Transverse colon (tissue), 4 donors: ENCODE data around the gene TAF3. TPM values are rescaled to one million over a fixed set of nuclear protein-coding genes. Genes with fewer than 3 reads are reported as not detected.

Experiments
- DNase-seq: peaks from one replicate; pipeline ENCODE4 v3.0.0-alpha.2; 2019
- H3K27ac ChIP-seq, 4 donors: fragments of 200-600 bp; sonication (generic); 2 replicates each; pipeline ENCODE4 v1.5.1; 2016 to 2018; ENCODE audit warnings: inconsistent platforms in 4 of 4
- H3K27me3 ChIP-seq: fragments of 200-600 bp; sonication (generic); 2 replicates; pipeline ENCODE4 v1.5.1; 2017; ENCODE audit warnings: inconsistent platforms
- H3K36me3 ChIP-seq, 4 donors: fragments of 200-600 bp; sonication (generic); 2 replicates each; pipeline ENCODE4 v1.5.1; 2017 to 2019; ENCODE audit warnings: inconsistent platforms in 4 of 4
- H3K4me1 ChIP-seq, 4 donors: fragments of 200-600 bp; sonication (generic); 2 replicates each; pipeline ENCODE4 v1.5.1; 2017 to 2020; ENCODE audit warnings: inconsistent platforms in 4 of 4
- H3K4me3 ChIP-seq, 4 donors: fragments of 200-600 bp; sonication (generic); 1 replicate in 1 of 4; 2 replicates in 3 of 4; pipeline versions ENCODE4 v1.5.1 to v1.6.1; 2017 to 2019; ENCODE audit warnings: inconsistent platforms in 4 of 4
- H3K9me3 ChIP-seq, 2 donors: fragments of 200-600 bp; sonication (generic); 2 replicates each; pipeline ENCODE4 v1.5.1; 2017 to 2019; ENCODE audit warnings: inconsistent platforms in 2 of 2
- CTCF ChIP-seq, 5 experiments: fragments of 200-600 bp in 3 of 5; fragments of 450-650 bp in 2 of 5; sonication (generic) in 3 of 5; IDR thresholded peaks; 1 replicate in 2 of 5; 2 replicates in 3 of 5; pipeline ENCODE4 v1.5.1; 2016 to 2017; ENCODE audit warnings: antibody characterized with exemption in 5 of 5, inconsistent platforms in 3 of 5, mild to moderate bottlenecking in 2 of 5, moderate library complexity in 1 of 5
- EP300 ChIP-seq: sonication (generic); formaldehyde crosslinking; IDR thresholded peaks from one replicate; pipeline ENCODE4 v1.6.1; 2017; ENCODE audit warnings: antibody characterized with exemption, low read depth
- POLR2A ChIP-seq: fragments of 450-650 bp; IDR thresholded peaks from one replicate; pipeline ENCODE4 v1.6.1; 2016; ENCODE audit warnings: antibody characterized with exemption, mild to moderate bottlenecking, moderate library complexity
- POLR2AphosphoS5 ChIP-seq, 3 donors: sonication (generic); formaldehyde crosslinking; IDR thresholded peaks; one replicate each; pipeline ENCODE4 v1.6.1; 2016; ENCODE audit warnings: antibody characterized with exemption in 3 of 3
- WGBS, 2 donors: methylation state at CpG; one replicate each; pipeline ENCODE4 v1.1.5; 2018; ENCODE audit warnings: low coverage in 1 of 2; 5-methylcytosine and 5-hydroxymethylcytosine counted together
- in situ Hi-C, 4 donors: fragments of 200-750 bp; cut with MboI; loops; one replicate each; pipeline versions ENCODE4 v1.15.0 to v1.15.1; 2017; ENCODE audit warnings: low sequenced_read_pairs in 3 of 4, low pct_ligation_motif_present in 1 of 4, low pct_unique_long_range_greater_than_20kb in 1 of 4
- intact Hi-C: fragments of 100-400 bp; cut with DNase I; formaldehyde crosslinking; loops from one replicate; pipeline ENCODE4 v1.15.1; 2023; ENCODE audit warnings: low total_unique reads
- total RNA-seq, 4 donors: library from RNA; depleted of rRNA; stranded (reverse); fragments of >200 nt; gene quantifications; one replicate each; pipeline ENCODE4 v1.1.0, GENCODE V29; 2016

The TAF3 gene
- total RNA-seq, 4 donors from 2014 or later = 4.8 to 35.6 (median 9.6) TPM

- Histone ChIP-seq H3K36me3 (no peaks in the 10 kb centered on the region), H3K4me1 (peaks cover 0 to 31% (median 15%) of the 10 kb centered on the region in 4 donors), H3K27ac (no peak overlapping the region), H3K4me3 (no peak overlapping the region), H3K27me3 (peaks cover 100% of the 10 kb centered on the region), H3K9me3 (no peaks in the 10 kb centered on the region)
- TF ChIP-seq CTCF (IDR thresholded peaks at IDR 0.05) (no peak), POLR2A (no peak), EP300 (no peak), POLR2AphosphoS5 (IDR thresholded peaks at IDR 0.05) (no peak)
- in situ Hi-C loops (loop anchor here in 1 of 4 donors (25.0 kb wide), 1 partner anchor 420 kb away; no protein-coding TSS in a partner anchor), intact Hi-C loops (no loop called here)
- 8 to 15% methylated on average over 8 to 17 of the region's 17 CpGs for WGBS, 2 donors
- no peak for DNase-seq
These were observed 223.9 kb downstream of the TAF3 start for GRCh38 chr10:8041992-8042720.

- TF ChIP-seq EP300 (no peak), POLR2AphosphoS5 (IDR thresholded peaks at IDR 0.05) (no peak), CTCF (IDR thresholded peaks at IDR 0.05) (no peak), POLR2A (no peak)
- 19 to 22% methylated on average over 5 to 35 of the region's 35 CpGs for WGBS, 2 donors
- Histone ChIP-seq H3K27ac (no peak overlapping the region), H3K9me3 (no peaks in the 10 kb centered on the region), H3K4me1 (peaks cover 0 to 27% (median 15%) of the 10 kb centered on the region in 4 donors), H3K36me3 (no peaks in the 10 kb centered on the region), H3K27me3 (peaks cover 100% of the 10 kb centered on the region), H3K4me3 (no peak overlapping the region)
- intact Hi-C loops (no loop called here), in situ Hi-C loops (loop anchor here in 1 of 4 donors (25.0 kb wide), 1 partner anchor 419 kb away; no protein-coding TSS in a partner anchor)
- no peak for DNase-seq
These were observed 224.6 kb downstream of the TAF3 start for GRCh38 chr10:8042721-8043568.

GRCh38 chr10:8043569-8044306 lies 225.4 kb downstream of the TAF3 start:
- Histone ChIP-seq H3K9me3 (no peaks in the 10 kb centered on the region), H3K36me3 (no peaks in the 10 kb centered on the region), H3K4me1 (peaks cover 0 to 28% (median 15%) of the 10 kb centered on the region in 4 donors), H3K27ac (no peak overlapping the region), H3K4me3 (no peak overlapping the region), H3K27me3 (peaks cover 100% of the 10 kb centered on the region)
- 8 to 21% methylated on average over 5 to 27 of the region's 31 CpGs for WGBS, 2 donors
- TF ChIP-seq POLR2A = no peak
- TF ChIP-seq CTCF (IDR thresholded peaks at IDR 0.05) = no peak
- no peak for TF ChIP-seq POLR2AphosphoS5 (IDR thresholded peaks at IDR 0.05)
- TF ChIP-seq EP300 = no peak
- in situ Hi-C loops (loop anchor here in 1 of 4 donors (25.0 kb wide), 1 partner anchor 419 kb away; no protein-coding TSS in a partner anchor), intact Hi-C loops (no loop called here)
- no peak for DNase-seq
